ENCODE data around the gene C17orf75.

GRCh38 chr17:32303781-32304288 lies 38.1 kb downstream of the C17orf75 start:
- TF ChIP-seq, protein P1, sequence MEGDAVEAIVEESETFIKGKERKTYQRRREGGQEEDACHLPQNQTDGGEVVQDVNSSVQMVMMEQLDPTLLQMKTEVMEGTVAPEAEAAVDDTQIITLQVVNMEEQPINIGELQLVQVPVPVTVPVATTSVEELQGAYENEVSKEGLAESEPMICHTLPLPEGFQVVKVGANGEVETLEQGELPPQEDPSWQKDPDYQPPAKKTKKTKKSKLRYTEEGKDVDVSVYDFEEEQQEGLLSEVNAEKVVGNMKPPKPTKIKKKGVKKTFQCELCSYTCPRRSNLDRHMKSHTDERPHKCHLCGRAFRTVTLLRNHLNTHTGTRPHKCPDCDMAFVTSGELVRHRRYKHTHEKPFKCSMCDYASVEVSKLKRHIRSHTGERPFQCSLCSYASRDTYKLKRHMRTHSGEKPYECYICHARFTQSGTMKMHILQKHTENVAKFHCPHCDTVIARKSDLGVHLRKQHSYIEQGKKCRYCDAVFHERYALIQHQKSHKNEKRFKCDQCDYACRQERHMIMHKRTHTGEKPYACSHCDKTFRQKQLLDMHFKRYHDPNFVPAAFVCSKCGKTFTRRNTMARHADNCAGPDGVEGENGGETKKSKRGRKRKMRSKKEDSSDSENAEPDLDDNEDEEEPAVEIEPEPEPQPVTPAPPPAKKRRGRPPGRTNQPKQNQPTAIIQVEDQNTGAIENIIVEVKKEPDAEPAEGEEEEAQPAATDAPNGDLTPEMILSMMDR (IDR thresholded peaks at IDR 0.05; ENCODE audit: insufficient read depth, low read length, poor library complexity, severe bottlenecking) = no peak
- no peak for TF ChIP-seq EZH2phosphoT487 (conservative IDR thresholded peaks at IDR 0.05; ENCODE audit: low read length)

Data from SU-DHL-6 (cell line).